HEK293T (cell line): ENCODE results near the gene ARHGAP32.

Source experiments
- ARNT ChIP-seq: fragments of 450-650 bp; IDR thresholded peaks from 2 replicates; pipeline ENCODE4 v1.6.1; 2017; ENCODE audit warnings: mild to moderate bottlenecking
- BHLHE40 ChIP-seq: fragments of 450-650 bp; IDR thresholded peaks from 2 replicates; pipeline ENCODE4 v1.6.1; 2016; ENCODE audit warnings: mild to moderate bottlenecking, moderate library complexity, borderline replicate concordance
- CTBP1 ChIP-seq: fragments of 450-650 bp; IDR thresholded peaks from 2 replicates; pipeline ENCODE4 v1.6.1; 2016; ENCODE audit warnings: borderline replicate concordance
- ELF4 ChIP-seq: fragments of 450-650 bp; IDR thresholded peaks from 2 replicates; pipeline ENCODE4 v1.6.1; 2017; ENCODE audit warnings: antibody characterized with exemption
- FOXA1 ChIP-seq: fragments of 450-650 bp; IDR thresholded peaks from 2 replicates; pipeline ENCODE4 v1.6.1; 2016; ENCODE audit warnings: mild to moderate bottlenecking
- FOXM1 ChIP-seq: fragments of 450-650 bp; IDR thresholded peaks from 2 replicates; pipeline ENCODE4 v1.6.1; 2017; ENCODE audit warnings: mild to moderate bottlenecking, borderline replicate concordance
- HDGF ChIP-seq: fragments of 450-650 bp; IDR thresholded peaks from 2 replicates; pipeline ENCODE4 v1.6.1; 2017; ENCODE audit warnings: antibody characterized with exemption, borderline replicate concordance
- LEF1 ChIP-seq: fragments of 450-650 bp; IDR thresholded peaks from 2 replicates; pipeline ENCODE4 v1.6.1; 2017; ENCODE audit warnings: mild to moderate bottlenecking, borderline replicate concordance
- NFRKB ChIP-seq: fragments of 450-650 bp; IDR thresholded peaks from 2 replicates; pipeline ENCODE4 v1.6.1; 2016; ENCODE audit warnings: mild to moderate bottlenecking, moderate library complexity
- PKNOX1 ChIP-seq: fragments of 450-650 bp; IDR thresholded peaks from 2 replicates; pipeline ENCODE4 v1.6.1; 2016
- SUZ12 ChIP-seq: fragments of 450-650 bp; IDR thresholded peaks from 2 replicates; pipeline ENCODE4 v1.6.1; 2016; ENCODE audit warnings: mild to moderate bottlenecking
- ZNF384 ChIP-seq: fragments of 450-650 bp; IDR thresholded peaks from 2 replicates; pipeline ENCODE4 v1.6.1; 2016

GRCh38 chr11:129213261-129213660, 21.1 kb upstream of the ARHGAP32 start:
- no peak for TF ChIP-seq SUZ12
- TF ChIP-seq NFRKB: no peak
- TF ChIP-seq PKNOX1: no peak
- no peak for TF ChIP-seq HDGF
- no peak for TF ChIP-seq CTBP1
- TF ChIP-seq FOXA1: no peak
- no peak for TF ChIP-seq FOXM1
- TF ChIP-seq BHLHE40: no peak
- TF ChIP-seq LEF1: no peak
- no peak for TF ChIP-seq ELF4
- TF ChIP-seq ZNF384: no peak
- no peak for TF ChIP-seq ARNT
